Measurements from ENCODE around the gene USF2. TPM values are rescaled to one million over a fixed set of nuclear protein-coding genes. Genes with fewer than 3 reads are reported as not detected.

The USF2 gene
- polyA plus RNA-seq, 2 of the 4 experiments (the other 2 are of a cell fraction), result 118 to 141 TPM

- Histone ChIP-seq H3K4me3 (no peak within 1 kb of the TSS), H3K4me2 (no peak within 1 kb of the TSS), H3K4me1 (no peaks in the 10 kb centered on the region), H3K27ac (no peak within 1 kb of the TSS), H3K9me3 (0 out of 3 replicates have a peak, but pooled peaks cover 6% of the 10 kb centered on the region)
- POLR2A ChIA-PET, result interaction anchor here (0.6 kb wide), 1 partner anchor 258 kb away, joined by 3 read pairs; no protein-coding TSS in a partner anchor
- CTCF ChIA-PET, result interaction anchor here (0.7 to 1.7 kb wide), 6 partner anchors 9 to 642 kb away, joined by 3 to 4 read pairs (median 3); no protein-coding TSS in a partner anchor
- TF ChIP-seq CBX8 (IDR thresholded peaks at IDR 0.05) (no peak), NPAS2 (CRISPR knock-in tag; IDR thresholded peaks at IDR 0.05; ENCODE audit: borderline replicate concordance) (no peak), EHF (CRISPR knock-in tag; IDR thresholded peaks at IDR 0.05) (no peak), JUN (IDR thresholded peaks at IDR 0.05) (no peak), USF2 (IDR thresholded peaks at IDR 0.05) (no peak), RFX5 (IDR thresholded peaks at IDR 0.05) (no peak), NR3C1 (IDR thresholded peaks at IDR 0.05) (no peak), ELK1 (IDR thresholded peaks at IDR 0.05; ENCODE audit: low read depth, low read length) (no peak), PHF8 (IDR thresholded peaks at IDR 0.05; ENCODE audit: borderline replicate concordance, low read depth) (no peak), MAZ (IDR thresholded peaks at IDR 0.05; ENCODE audit: borderline replicate concordance, low read depth, low read length) (no peak), KDM1A (IDR thresholded peaks at IDR 0.05; ENCODE audit: low read depth) (no peak), ZSCAN20 (CRISPR knock-in tag; IDR thresholded peaks at IDR 0.05) (no peak), ZFP36 (IDR thresholded peaks at IDR 0.05; ENCODE audit: borderline replicate concordance, partially characterized antibody) (no peak), RARB (CRISPR knock-in tag; IDR thresholded peaks at IDR 0.05) (no peak), PBX3 (IDR thresholded peaks at IDR 0.05) (no peak), HOXB13 (CRISPR knock-in tag; IDR thresholded peaks at IDR 0.05; ENCODE audit: low read depth) (no peak), GATA3 (IDR thresholded peaks at IDR 0.05; ENCODE audit: borderline replicate concordance) (no peak)
- WGBS (ENCODE audit: missing lambda C conversion rate), result 60% methylated on average over 14 of the region's 14 CpGs
- ATAC-seq, result peak; percentile 26 to 40; a peak in 5 of 6 replicates
- no peak for FAIRE-seq
- no peak for DNase-seq (ENCODE audit: low read depth in 1 of 2, low spot score in 1 of 2)
Observed at GRCh38 chr19:35228177-35228930, 40.4 kb upstream of the USF2 start, which contains the start of gene FAM187B. TSS of gene FAM187B (minus strand) at chr19:35228739. CDS start at chr19:35228680, 59 bp downstream.

- FAIRE-seq (no peak), DNase-seq (ENCODE audit: low read depth in 1 of 2, low spot score in 1 of 2) (no peak), ATAC-seq (no peak)
- Histone ChIP-seq H3K9me3 (peaks cover 16% of the 10 kb centered on the region), H3K4me3 (no peak overlapping the region), H3K27ac (no peak overlapping the region), H3K4me1 (no peaks in the 10 kb centered on the region), H3K4me2 (no peak overlapping the region)
- 65% methylated on average over 8 of the region's 8 CpGs for WGBS (ENCODE audit: missing lambda C conversion rate)
- ChIA-PET CTCF (no interaction called here), POLR2A (no interaction called here)
- TF ChIP-seq HOXA7 (CRISPR knock-in tag; IDR thresholded peaks at IDR 0.05) (no peak), RNF2 (IDR thresholded peaks at IDR 0.05; ENCODE audit: borderline replicate concordance, low read depth) (no peak), CEBPB (IDR thresholded peaks at IDR 0.05) (no peak), HES2 (IDR thresholded peaks at IDR 0.05) (no peak), ZFP36 (IDR thresholded peaks at IDR 0.05; ENCODE audit: borderline replicate concordance, partially characterized antibody) (no peak), FOXS1 (CRISPR knock-in tag; IDR thresholded peaks at IDR 0.05) (no peak)
Observed at GRCh38 chr19:35229601-35230000, 39.2 kb upstream of the USF2 start.

All from A549 (cell line).